Left kidney (tissue), 8 donors: ENCODE results near the gene GREB1. TPM values are rescaled to one million over a fixed set of nuclear protein-coding genes. Genes with fewer than 3 reads are reported as not detected.

Source experiments
- DNase-seq: peaks from one replicate; pipeline ENCODE4 v3.0.0-alpha.2; 2013
- long read RNA-seq, 8 donors: transcript quantifications; one replicate each; lab custom pipeline, GENCODE V29; 2026
- polyA plus RNA-seq: library from polyadenylated mRNA; unstranded; fragments of 120-200 nt; gene quantifications from one replicate; pipeline ENCODE4 v1.2.1, GENCODE V29; 2013; ENCODE audit not compliant: insufficient read length

The GREB1 gene
- 22.5 TPM for polyA plus RNA-seq
- long read RNA-seq, donor 1 = 0 reads
- long read RNA-seq, donor 2 = 0 reads
- long read RNA-seq, donor 3 = 0 reads
- long read RNA-seq, donor 4 = 0 reads
- long read RNA-seq, donor 5 = 0 reads
- long read RNA-seq, donor 6 = 0 reads
- long read RNA-seq, donor 7 = 0 reads
- long read RNA-seq, donor 8 = 0 reads

GRCh38 chr2:11533278-11534070 is at the start of gene GREB1:
GREB1 (plus strand) TSS chr2:11534045; CDS start chr2:11556615, 22,570 bp downstream.
- DNase-seq = no peak

GRCh38 chr2:11488809-11489208 is 45.0 kb upstream of the GREB1 start:
- no peak for DNase-seq

GRCh38 chr2:11490194-11490593 is 43.7 kb upstream of the GREB1 start:
- DNase-seq = no peak

GRCh38 chr2:11491348-11491933 is 42.4 kb upstream of the GREB1 start:
- no peak for DNase-seq

- DNase-seq = no peak
These were observed 41.6 kb upstream of the GREB1 start for GRCh38 chr2:11492244-11492643.

GRCh38 chr2:11492720-11493119 is 41.1 kb upstream of the GREB1 start:
- DNase-seq = no peak

GRCh38 chr2:11493282-11493681 is 40.6 kb upstream of the GREB1 start:
- DNase-seq = no peak

- no peak for DNase-seq
These were observed 39.5 kb upstream of the GREB1 start for GRCh38 chr2:11494310-11494709.

GRCh38 chr2:11495844-11496681 is 37.8 kb upstream of the GREB1 start:
- DNase-seq = no peak

- no peak for DNase-seq
These were observed 35.3 kb upstream of the GREB1 start for GRCh38 chr2:11498543-11499034.

- DNase-seq = no peak
These were observed 34.6 kb upstream of the GREB1 start for GRCh38 chr2:11499081-11499743.

GRCh38 chr2:11500702-11501303 is 33.0 kb upstream of the GREB1 start:
- no peak for DNase-seq

GRCh38 chr2:11502740-11503292 is 31.0 kb upstream of the GREB1 start:
- no peak for DNase-seq

- no peak for DNase-seq
These were observed 30.4 kb upstream of the GREB1 start for GRCh38 chr2:11503354-11503927.

- DNase-seq = no peak
These were observed 27.9 kb upstream of the GREB1 start for GRCh38 chr2:11505652-11506610.

GRCh38 chr2:11506611-11506969 is 27.3 kb upstream of the GREB1 start:
- no peak for DNase-seq

- no peak for DNase-seq
These were observed 26.3 kb upstream of the GREB1 start for GRCh38 chr2:11507517-11507916.

- no peak for DNase-seq
These were observed 25.6 kb upstream of the GREB1 start for GRCh38 chr2:11508279-11508678.

- no peak for DNase-seq
These were observed 24.0 kb upstream of the GREB1 start for GRCh38 chr2:11509657-11510360.
